GM10248 (cell line): Measurements from ENCODE around the gene DUSP8.

Experiments used
- CTCF ChIA-PET: fragments of 300-600 bp; sonication (Branson Sonifier 250); formaldehyde crosslinking; extraction: SDS; loops from one replicate; lab custom pipeline; 2021; ENCODE audit warnings: antibody characterized with exemption; lab: Yijun Ruan, JAX
- POLR2A ChIA-PET: fragments of 350-650 bp; sonication (Branson Sonifier 250); formaldehyde crosslinking; extraction: SDS; loops from one replicate; lab custom pipeline; 2020; ENCODE audit warnings: antibody characterized with exemption; lab: Yijun Ruan, JAX
- DNase-seq: peaks from one replicate; pipeline ENCODE4 v3.0.0; 2012; ENCODE audit errors: extremely low spot score
- CTCF ChIP-seq: IDR thresholded peaks from 2 replicates; pipeline ENCODE4 v1.5.1; 2012; ENCODE audit warnings: mild to moderate bottlenecking, low read depth; ENCODE audit errors: extremely low read depth, missing control alignments, control extremely low read depth

The DUSP8 gene

GRCh38 chr11:1557051-1557884 is 14.8 kb downstream of the DUSP8 start:
- DNase-seq: no peak
- POLR2A ChIA-PET: no interaction called here
- CTCF ChIA-PET: interaction anchor here (1.5 to 1.8 kb wide), 2 partner anchors 10 to 18 kb away, joined by 6 to 9 read pairs; no protein-coding TSS in a partner anchor
- no peak for TF ChIP-seq CTCF

- no peak for DNase-seq
- CTCF ChIA-PET: interaction anchor here (1.0 to 1.6 kb wide), 2 partner anchors 9 to 18 kb away, joined by 3 to 7 read pairs; no protein-coding TSS in a partner anchor
- POLR2A ChIA-PET: no interaction called here
- no peak for TF ChIP-seq CTCF
Observed at GRCh38 chr11:1556278-1556902, 15.7 kb downstream of the DUSP8 start.

- TF ChIP-seq CTCF: no peak
- no peak for DNase-seq
- CTCF ChIA-PET: interaction anchor here (1.0 to 1.6 kb wide), 2 partner anchors 9 to 19 kb away, joined by 3 to 7 read pairs; no protein-coding TSS in a partner anchor
- POLR2A ChIA-PET: no interaction called here
Observed at GRCh38 chr11:1555713-1556153, 16.3 kb downstream of the DUSP8 start.

DNA sequence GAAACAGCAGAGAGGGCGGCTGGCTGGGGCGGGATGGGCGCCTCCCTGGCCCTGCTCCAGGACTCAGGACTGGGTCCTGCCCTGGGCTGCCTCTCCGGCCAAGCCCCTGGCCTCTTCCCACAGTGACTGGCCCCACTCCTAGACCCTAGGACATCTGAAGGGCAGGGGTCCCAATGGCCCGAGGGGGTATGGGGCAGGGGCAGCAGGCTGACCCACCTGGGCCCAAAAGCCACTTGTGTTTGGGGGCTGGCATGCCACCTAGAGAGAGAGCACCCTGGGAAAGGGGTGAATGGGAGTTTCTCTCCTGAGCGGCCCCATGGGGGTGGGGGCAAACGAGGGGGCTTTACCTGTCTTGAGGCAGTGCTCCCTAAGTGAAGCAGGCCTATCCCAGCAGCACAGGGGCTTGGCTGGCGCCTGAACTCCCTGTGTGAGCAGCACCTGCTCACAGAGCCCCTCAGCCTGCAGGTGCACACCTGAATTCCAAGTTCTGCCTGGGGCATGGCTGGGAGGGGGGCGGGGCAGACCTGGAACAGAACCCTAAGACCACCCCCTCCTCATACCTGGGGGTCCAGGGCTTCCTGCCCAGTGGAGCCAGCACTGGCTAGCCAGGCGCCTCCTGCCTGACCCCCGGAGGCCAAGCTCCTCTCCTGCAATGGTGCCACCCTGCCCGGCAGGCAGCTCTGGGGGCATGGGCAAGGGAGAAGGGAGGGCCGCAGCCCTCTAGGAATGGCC is 16.9 kb downstream of the DUSP8 start:
- POLR2A ChIA-PET: no interaction called here
- CTCF ChIA-PET: interaction anchor here (0.7 to 1.6 kb wide), 3 partner anchors 8 to 20 kb away, joined by 3 to 7 read pairs (median 3); no protein-coding TSS in a partner anchor
- DNase-seq: no peak
- no peak for TF ChIP-seq CTCF

DNA sequence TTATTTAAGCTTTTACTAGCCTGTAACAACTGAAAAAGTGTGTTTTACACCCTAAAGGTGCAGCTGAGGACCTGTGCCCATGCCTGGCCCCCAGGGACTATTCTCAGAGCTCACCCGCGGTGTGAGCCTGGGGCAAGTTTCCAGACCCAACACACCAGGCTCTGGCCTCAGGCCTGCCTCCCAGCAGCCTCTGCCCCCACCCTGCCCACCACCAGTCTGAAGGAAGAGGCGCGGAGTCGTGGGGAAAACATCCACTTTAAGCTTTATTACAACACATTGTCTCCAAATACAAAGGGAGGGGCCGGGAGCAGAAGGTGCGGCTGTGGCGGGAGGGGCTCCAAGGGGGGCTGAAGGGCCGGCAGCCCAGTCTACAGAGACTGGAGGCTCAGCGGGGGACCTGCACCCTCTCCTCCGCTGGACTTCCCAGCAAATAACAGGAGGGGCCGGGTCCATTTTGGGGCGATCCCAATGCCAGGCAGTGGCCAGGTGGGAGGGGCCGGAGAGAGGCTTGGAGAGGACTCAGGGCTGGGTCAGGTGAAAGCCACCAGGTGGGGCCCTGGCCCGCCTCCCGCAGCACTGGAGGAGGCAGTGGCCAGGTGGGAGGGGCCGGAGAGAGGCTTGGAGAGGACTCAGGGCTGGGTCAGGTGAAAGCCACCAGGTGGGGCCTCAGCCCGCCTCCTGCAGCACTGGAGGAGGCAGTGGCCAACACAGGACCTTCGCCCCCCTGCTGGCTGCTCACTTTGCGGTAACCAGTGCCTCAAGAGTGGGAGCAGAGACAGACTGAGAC is 18.1 kb downstream of the DUSP8 start:
- POLR2A ChIA-PET: interaction anchor here (0.6 kb wide), 1 partner anchor 11 kb away, joined by 5 read pairs; no protein-coding TSS in a partner anchor
- CTCF ChIA-PET: interaction anchor here (0.7 to 1.6 kb wide), 2 partner anchors 7 to 21 kb away, joined by 3 to 4 read pairs; no protein-coding TSS in a partner anchor
- TF ChIP-seq CTCF: no peak
- no peak for DNase-seq
